Liver (tissue), 9 donors: ENCODE measurements around the gene CDH19. TPM values are rescaled to one million over a fixed set of nuclear protein-coding genes. Genes with fewer than 3 reads are reported as not detected.

Source experiments
- DNase-seq: peaks from one replicate; pipeline ENCODE4 v3.0.0-alpha.2; 2017; ENCODE audit warnings: low spot score
- H3K27ac ChIP-seq, 2 donors: one replicate each; pipeline ENCODE4 v1.7.0; 2013; ENCODE audit warnings: inconsistent platforms in 2 of 2, low read length in 2 of 2, control low read depth in 1 of 2, low read depth in 1 of 2, mild to moderate bottlenecking in 1 of 2
- H3K27me3 ChIP-seq, 4 donors: one replicate each; pipeline versions ENCODE4 v1.6.1 to v1.7.0; 2013; ENCODE audit warnings: low read length in 3 of 4, inconsistent platforms in 1 of 4, mild to moderate bottlenecking in 1 of 4, moderate library complexity in 1 of 4; ENCODE audit not compliant: control insufficient read depth in 4 of 4, insufficient read depth in 4 of 4
- H3K36me3 ChIP-seq, 4 donors: one replicate each; pipeline versions ENCODE4 v1.6.1 to v1.7.0; 2013; ENCODE audit warnings: low read length in 3 of 4, mild to moderate bottlenecking in 3 of 4, low read depth in 1 of 4, moderate library complexity in 1 of 4; ENCODE audit not compliant: control insufficient read depth in 4 of 4, insufficient read depth in 3 of 4
- H3K4me1 ChIP-seq, 4 donors: one replicate each; pipeline versions ENCODE4 v1.6.1 to v1.7.0; 2013; ENCODE audit warnings: low read length in 3 of 4, mild to moderate bottlenecking in 3 of 4, moderate library complexity in 1 of 4; ENCODE audit not compliant: control insufficient read depth in 4 of 4, insufficient read depth in 4 of 4
- H3K4me3 ChIP-seq, 3 donors: one replicate each; pipeline versions ENCODE4 v1.6.1 to v1.7.0; 2013; ENCODE audit warnings: low read length in 3 of 3, control low read depth in 1 of 3, low read depth in 1 of 3, mild to moderate bottlenecking in 1 of 3
- H3K9ac ChIP-seq, 2 donors: one replicate each; pipeline ENCODE4 v1.7.0; 2013; ENCODE audit warnings: low read length in 2 of 2, mild to moderate bottlenecking in 2 of 2, moderate library complexity in 2 of 2, control low read depth in 1 of 2, low read depth in 1 of 2
- H3K9me3 ChIP-seq, 4 donors: one replicate each; pipeline versions ENCODE4 v1.6.1 to v1.7.0; 2013; ENCODE audit warnings: low read length in 3 of 4; ENCODE audit not compliant: control insufficient read depth in 4 of 4
- ATF3 ChIP-seq: IDR thresholded peaks from 2 replicates; pipeline ENCODE4 v1.6.1; 2016; ENCODE audit warnings: antibody characterized with exemption
- CTCF ChIP-seq: fragments of 150-350 bp; IDR thresholded peaks from 2 replicates; pipeline ENCODE4 v1.5.1; 2017; ENCODE audit warnings: improper control_type of control experiment, low read depth, low read length; ENCODE audit not compliant: missing input control
- EGR1 ChIP-seq, 2 donors: IDR thresholded peaks; 2 replicates each; pipeline ENCODE4 v1.6.1; 2016 to 2018; ENCODE audit warnings: antibody characterized with exemption in 2 of 2, low read depth in 2 of 2
- FOXA1 ChIP-seq: IDR thresholded peaks from 2 replicates; pipeline ENCODE4 v1.6.1; 2016; ENCODE audit warnings: antibody characterized with exemption
- FOXA2 ChIP-seq: IDR thresholded peaks from 2 replicates; pipeline ENCODE4 v1.6.1; 2016; ENCODE audit warnings: antibody characterized with exemption
- GABPA ChIP-seq, 2 donors: IDR thresholded peaks in 1 of 2; conservative IDR thresholded peaks in 1 of 2; 2 replicates each; pipeline ENCODE4 v1.6.1; 2016; ENCODE audit warnings: antibody characterized with exemption in 2 of 2, mild to moderate bottlenecking in 1 of 2, moderate library complexity in 1 of 2
- HNF4A ChIP-seq, 2 donors: conservative IDR thresholded peaks; 2 replicates each; pipeline ENCODE4 v1.6.1; 2016; ENCODE audit warnings: antibody characterized with exemption in 2 of 2, mild to moderate bottlenecking in 2 of 2
- HNF4G ChIP-seq: IDR thresholded peaks from 2 replicates; pipeline ENCODE4 v1.6.1; 2016; ENCODE audit warnings: antibody characterized with exemption
- JUND ChIP-seq, 2 donors: IDR thresholded peaks; 2 replicates each; pipeline ENCODE4 v1.6.1; 2016; ENCODE audit warnings: antibody characterized with exemption in 2 of 2
- NR2F2 ChIP-seq: IDR thresholded peaks from 2 replicates; pipeline ENCODE4 v1.6.1; 2016; ENCODE audit warnings: antibody characterized with exemption
- RAD21 ChIP-seq, 2 donors: IDR thresholded peaks; 2 replicates each; pipeline ENCODE4 v1.6.1; 2016; ENCODE audit warnings: antibody characterized with exemption in 2 of 2, mild to moderate bottlenecking in 2 of 2
- REST ChIP-seq: IDR thresholded peaks from 2 replicates; pipeline ENCODE4 v1.6.1; 2016; ENCODE audit warnings: antibody characterized with exemption, mild to moderate bottlenecking
- RXRA ChIP-seq, 2 donors: IDR thresholded peaks; 2 replicates each; pipeline ENCODE4 v1.6.1; 2017 to 2018; ENCODE audit warnings: antibody characterized with exemption in 2 of 2, mild to moderate bottlenecking in 1 of 2
- SP1 ChIP-seq: IDR thresholded peaks from 2 replicates; pipeline ENCODE4 v1.6.1; 2018; ENCODE audit warnings: antibody characterized with exemption, mild to moderate bottlenecking
- TAF1 ChIP-seq: conservative IDR thresholded peaks from 2 replicates; pipeline ENCODE4 v1.6.1; 2016; ENCODE audit warnings: antibody characterized with exemption, mild to moderate bottlenecking
- YY1 ChIP-seq: IDR thresholded peaks from 2 replicates; pipeline ENCODE4 v1.6.1; 2016; ENCODE audit warnings: antibody characterized with exemption, mild to moderate bottlenecking
- polyA plus RNA-seq, 2 donors: library from polyadenylated mRNA; stranded (reverse) in 1 of 2; unstranded in 1 of 2; fragments of 200-250 nt in 1 of 2; fragments of >200 nt in 1 of 2; fragmentation: Nextera tagmentation in 1 of 2; extraction: Ambion mirVana in 1 of 2; gene quantifications; one replicate each; pipeline versions ENCODE4 v1.2.1 to v1.2.3, GENCODE V29; 2013 to 2015
- total RNA-seq, 2 donors: library from RNA; depleted of rRNA; stranded (reverse); fragments of >200 nt; gene quantifications; one replicate each; pipeline ENCODE4 v1.2.3, GENCODE V29; 2014
- TF ChIP-seq, protein P1 (sequence below): IDR thresholded peaks from 2 replicates; pipeline ENCODE4 v1.6.1; 2016; ENCODE audit warnings: antibody characterized with exemption
- TF ChIP-seq, protein P2 (sequence below): IDR thresholded peaks from 2 replicates; pipeline ENCODE4 v1.6.1; 2016; ENCODE audit warnings: antibody characterized with exemption
- donor health status: healthy.
- donor health status: healthy.
- donor health status: healthy.
- donor health status: healthy.
- donor health status: healthy.

CDH19 gene
- total and polyA plus RNA-seq, 4 donors = 0.65 to 8.0 (median 1.5) TPM

DNA sequence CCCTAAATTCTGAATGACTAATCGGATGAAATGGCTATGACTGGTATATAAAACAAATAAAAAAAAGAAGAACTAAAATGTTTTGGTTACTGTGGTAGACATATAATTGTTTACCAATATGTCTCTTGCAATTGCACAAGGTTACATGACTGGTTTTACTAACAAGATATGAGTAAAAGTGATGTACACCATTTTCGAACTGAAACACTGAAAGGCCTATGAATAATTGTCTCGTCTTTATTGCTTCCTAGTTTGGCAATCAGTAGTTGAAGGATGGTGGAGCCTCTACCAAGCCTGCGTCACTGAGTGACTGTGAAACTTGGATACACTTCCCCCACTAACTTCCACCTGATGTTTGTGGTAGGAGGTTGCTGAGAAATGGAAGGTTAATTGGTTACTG, 16.5 kb downstream of the CDH19 start (continued):
- TF ChIP-seq, protein P1, sequence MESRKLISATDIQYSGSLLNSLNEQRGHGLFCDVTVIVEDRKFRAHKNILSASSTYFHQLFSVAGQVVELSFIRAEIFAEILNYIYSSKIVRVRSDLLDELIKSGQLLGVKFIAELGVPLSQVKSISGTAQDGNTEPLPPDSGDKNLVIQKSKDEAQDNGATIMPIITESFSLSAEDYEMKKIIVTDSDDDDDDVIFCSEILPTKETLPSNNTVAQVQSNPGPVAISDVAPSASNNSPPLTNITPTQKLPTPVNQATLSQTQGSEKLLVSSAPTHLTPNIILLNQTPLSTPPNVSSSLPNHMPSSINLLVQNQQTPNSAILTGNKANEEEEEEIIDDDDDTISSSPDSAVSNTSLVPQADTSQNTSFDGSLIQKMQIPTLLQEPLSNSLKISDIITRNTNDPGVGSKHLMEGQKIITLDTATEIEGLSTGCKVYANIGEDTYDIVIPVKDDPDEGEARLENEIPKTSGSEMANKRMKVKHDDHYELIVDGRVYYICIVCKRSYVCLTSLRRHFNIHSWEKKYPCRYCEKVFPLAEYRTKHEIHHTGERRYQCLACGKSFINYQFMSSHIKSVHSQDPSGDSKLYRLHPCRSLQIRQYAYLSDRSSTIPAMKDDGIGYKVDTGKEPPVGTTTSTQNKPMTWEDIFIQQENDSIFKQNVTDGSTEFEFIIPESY = no peak
- no peak for TF ChIP-seq RXRA (IDR thresholded peaks at IDR 0.05)
- no peak for TF ChIP-seq RAD21 (IDR thresholded peaks at IDR 0.05)
- no peak for TF ChIP-seq EGR1 (IDR thresholded peaks at IDR 0.05; ENCODE audit: low read depth in 2 of 2)
- no peak for TF ChIP-seq CTCF
- TF ChIP-seq ATF3 = no peak

DNA sequence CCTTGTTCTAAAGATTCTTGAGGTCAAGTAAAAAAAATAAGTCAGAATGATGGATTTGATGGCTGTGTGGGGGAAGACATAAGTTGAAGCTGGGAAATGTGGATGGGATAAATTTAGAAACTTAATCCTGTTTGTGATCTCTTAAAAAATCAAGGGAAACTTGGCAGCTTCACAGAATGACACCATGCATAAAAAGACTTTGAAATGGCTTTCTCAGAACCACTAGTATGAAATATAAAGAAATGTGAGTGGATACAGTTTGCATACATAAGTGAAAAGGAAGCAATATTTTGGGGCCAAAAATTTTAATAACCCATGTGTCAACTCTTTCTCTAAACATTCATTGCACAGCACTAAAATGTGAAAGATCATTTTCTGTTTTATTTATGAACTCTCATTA, 21.7 kb downstream of the CDH19 start:
- Histone ChIP-seq H3K9ac (no peak overlapping the region), H3K27me3 (no peaks in the 10 kb centered on the region), H3K27ac (no peak overlapping the region), H3K4me1 (no peaks in the 10 kb centered on the region), H3K4me3 (no peak overlapping the region), H3K36me3 (no peaks in the 10 kb centered on the region), H3K9me3 (no peaks in the 10 kb centered on the region)
- no peak for TF ChIP-seq FOXA2
- no peak for TF ChIP-seq RXRA (IDR thresholded peaks at IDR 0.05)
- TF ChIP-seq REST = no peak
- no peak for TF ChIP-seq FOXA1
- no peak for TF ChIP-seq EGR1 (IDR thresholded peaks at IDR 0.05; ENCODE audit: low read depth in 2 of 2)
- no peak for TF ChIP-seq ATF3
- TF ChIP-seq NR2F2 = no peak
- no peak for TF ChIP-seq YY1
- TF ChIP-seq TAF1 = no peak
- TF ChIP-seq GABPA (IDR thresholded peaks at IDR 0.05 in 1 of 2, conservative IDR thresholded peaks at IDR 0.05 in 1 of 2) = no peak
- TF ChIP-seq, protein P2, sequence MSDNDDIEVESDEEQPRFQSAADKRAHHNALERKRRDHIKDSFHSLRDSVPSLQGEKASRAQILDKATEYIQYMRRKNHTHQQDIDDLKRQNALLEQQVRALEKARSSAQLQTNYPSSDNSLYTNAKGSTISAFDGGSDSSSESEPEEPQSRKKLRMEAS = no peak
- no peak for TF ChIP-seq HNF4G
- no peak for TF ChIP-seq HNF4A (conservative IDR thresholded peaks at IDR 0.05)
- no peak for TF ChIP-seq SP1
- TF ChIP-seq, protein P1 = no peak
- no peak for TF ChIP-seq RAD21 (IDR thresholded peaks at IDR 0.05)
- no peak for TF ChIP-seq JUND (IDR thresholded peaks at IDR 0.05)
- DNase-seq = no peak
